HG03097 (cell line): ENCODE results near the gene IGFBPL1.
"Not testable (repeated sequence)": the region's sequence is repeated elsewhere in the genome, so short reads cannot be mapped to it uniquely, and the experiment has no call there.

Experiments used
- ATAC-seq: cut with Tn5 transposase; IDR thresholded peaks from one replicate; pipeline ENCODE4 v1.9.1; 2021; ENCODE audit not compliant: unreplicated experiment, low FRiP score

IGFBPL1 gene

DNA sequence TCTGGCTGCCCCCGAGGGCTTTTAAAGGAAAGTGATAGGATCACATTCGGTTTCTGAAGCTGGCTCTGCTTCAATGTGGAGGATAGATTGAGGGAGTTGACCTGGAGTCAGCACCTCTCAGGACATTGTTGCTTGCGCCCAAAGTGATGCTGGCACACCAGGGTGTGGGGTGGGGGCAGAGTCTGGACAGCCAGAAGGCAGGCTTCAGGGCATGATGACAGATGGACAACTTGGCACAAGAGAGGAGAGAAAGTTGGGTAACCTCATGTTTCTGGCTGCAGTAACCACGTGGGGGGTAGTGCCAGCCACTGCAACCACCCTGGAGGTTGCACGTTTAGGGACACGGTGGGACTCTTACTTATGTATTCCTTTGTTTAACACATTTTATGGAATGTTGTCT lies 22.3 kb downstream of the IGFBPL1 start:
- no peak for ATAC-seq

DNA sequence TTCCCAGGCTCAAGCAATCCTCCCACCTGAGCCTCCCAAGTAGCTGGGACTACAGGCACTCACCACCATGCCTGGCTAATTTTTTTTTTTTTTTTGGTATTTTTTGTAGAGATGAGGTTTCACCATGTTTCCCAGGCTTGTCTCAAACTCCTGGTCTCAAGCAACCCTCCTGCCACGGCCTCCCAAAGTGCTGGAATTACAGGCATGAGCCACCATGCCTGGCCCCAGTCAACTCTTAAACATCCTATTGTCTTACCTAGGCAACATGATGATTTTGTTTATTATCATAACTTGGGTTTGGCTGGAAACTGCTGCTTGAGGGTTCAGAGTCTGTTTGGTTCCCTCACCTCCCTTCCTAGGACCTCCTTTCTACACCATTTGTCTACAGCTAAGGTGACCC lies 25.1 kb downstream of the IGFBPL1 start:
- ATAC-seq = not testable (repeated sequence)

DNA sequence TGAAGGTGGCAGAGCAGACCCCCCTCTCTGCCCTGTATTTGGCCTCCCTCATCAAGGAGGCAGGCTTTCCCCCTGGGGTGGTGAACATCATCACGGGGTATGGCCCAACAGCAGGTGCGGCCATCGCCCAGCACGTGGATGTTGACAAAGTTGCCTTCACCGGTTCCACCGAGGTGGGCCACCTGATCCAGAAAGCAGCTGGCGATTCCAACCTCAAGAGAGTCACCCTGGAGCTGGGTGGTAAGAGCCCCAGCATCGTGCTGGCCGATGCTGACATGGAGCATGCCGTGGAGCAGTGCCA lies 27.9 kb downstream of the IGFBPL1 start:
- ATAC-seq = no peak

DNA sequence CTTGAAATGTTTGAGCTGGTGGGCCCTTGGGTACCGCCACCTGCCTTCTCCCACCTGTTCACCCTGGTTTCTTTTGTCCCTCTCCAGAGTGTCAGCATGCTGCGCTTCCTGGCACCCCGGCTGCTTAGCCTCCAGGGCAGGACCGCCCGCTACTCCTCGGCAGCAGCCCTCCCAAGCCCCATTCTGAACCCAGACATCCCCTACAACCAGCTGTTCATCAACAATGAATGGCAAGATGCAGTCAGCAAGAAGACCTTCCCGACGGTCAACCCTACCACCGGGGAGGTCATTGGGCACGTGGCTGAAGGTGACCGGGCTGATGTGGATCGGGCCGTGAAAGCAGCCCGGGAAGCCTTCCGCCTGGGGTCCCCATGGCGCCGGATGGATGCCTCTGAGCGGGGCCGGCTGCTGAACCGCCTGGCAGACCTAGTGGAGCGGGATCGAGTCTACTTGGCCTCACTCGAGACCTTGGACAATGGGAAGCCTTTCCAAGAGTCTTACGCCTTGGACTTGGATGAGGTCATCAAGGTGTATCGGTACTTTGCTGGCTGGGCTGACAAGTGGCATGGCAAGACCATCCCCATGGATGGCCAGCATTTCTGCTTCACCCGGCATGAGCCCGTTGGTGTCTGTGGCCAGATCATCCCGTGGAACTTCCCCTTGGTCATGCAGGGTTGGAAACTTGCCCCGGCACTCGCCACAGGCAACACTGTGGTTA lies 28.4 kb downstream of the IGFBPL1 start:
- no peak for ATAC-seq

DNA sequence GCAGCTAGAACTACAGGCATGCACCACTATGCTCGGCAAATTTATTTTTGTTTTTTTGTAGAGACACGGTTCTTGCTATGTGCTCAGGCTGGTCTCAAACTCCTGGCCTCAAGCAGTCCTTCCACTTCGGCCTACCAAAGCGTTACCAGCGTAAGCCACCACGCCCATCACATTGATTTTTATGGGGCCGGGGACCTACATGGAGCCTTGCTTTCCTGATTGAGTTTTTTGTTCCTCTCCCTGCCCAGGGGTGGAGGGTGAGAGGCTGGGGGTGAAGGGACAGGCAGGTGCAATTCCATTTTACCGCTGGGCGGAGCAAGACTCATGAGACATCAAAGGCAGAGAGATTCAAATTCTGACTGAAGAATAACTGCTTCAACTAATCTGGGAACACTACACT lies 29.8 kb downstream of the IGFBPL1 start:
- ATAC-seq = no peak

DNA sequence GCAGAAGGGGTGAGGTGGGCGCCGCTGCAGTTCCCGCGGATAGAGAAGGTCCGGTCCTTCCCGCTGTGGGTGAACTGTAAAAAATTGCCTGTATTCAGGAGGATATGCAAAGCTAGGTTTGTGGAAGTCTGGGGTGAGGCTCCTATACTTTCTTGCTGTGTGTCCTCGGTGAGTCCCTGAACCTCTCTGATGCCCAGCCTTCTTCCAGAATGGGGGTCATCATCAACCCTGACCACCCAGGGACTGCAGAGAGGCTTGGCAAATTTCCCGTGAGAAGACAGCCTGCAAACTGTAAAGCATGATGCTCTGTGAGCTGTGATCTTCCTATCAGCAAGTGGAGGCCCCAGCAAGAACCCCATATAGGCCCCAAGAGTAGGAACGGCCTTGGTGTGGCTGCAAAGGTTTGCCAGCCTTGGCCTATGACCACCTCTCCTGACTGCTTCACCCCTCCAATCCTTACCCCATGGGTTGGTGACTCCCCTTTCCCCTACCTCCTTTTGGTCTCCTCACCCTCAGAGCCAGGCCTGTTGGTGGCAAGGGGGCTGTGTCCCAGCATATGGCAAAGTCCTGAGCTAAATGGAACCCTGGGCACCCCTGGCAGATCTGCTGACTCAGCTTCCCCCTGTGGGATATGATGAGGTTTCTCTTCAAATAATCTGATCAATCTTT lies 31.0 kb downstream of the IGFBPL1 start:
- ATAC-seq = peak; percentile 13

DNA sequence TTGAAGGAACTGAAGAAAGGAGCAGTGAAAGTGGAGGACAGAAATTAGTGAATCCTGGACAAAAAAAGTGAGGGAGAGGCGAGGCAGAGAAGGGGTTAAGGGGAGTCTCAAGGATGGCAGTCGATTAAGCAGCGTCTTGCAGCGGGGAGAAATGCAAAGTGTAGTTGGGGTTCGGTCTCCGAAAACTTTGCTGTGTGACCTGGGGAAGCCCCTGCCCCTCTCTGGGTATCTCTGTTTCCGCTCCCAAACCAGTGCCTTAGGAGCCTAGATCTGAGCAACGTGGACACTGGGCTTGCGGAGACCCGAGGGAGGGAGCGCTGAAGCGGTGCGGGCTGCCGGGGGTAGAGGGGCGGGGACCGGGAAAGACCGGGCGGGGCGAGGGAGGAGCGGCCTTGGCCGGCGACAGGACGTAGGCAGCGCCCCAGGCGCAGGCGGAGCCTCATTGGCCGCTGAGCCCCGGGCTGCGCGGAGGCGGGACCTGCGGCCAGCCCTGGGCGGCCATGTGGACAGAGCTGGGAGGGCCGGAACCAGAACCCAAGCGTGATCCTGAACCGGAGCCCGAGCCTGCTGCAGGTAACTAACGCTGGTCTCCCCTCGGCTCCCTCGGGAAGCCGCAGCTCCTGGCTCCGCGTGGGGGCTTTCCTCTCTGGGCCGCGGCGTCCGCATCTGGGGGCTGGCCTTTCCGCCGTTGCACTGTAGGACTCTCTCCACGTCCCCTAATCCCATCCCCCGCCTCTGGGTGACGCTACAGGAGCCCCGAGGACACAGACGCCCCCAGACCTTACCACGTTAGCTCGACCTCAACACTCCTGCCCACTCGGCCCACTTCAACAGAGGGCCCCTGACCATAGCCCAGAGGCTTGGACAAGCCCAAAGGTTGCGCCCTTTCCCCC lies 31.8 kb downstream of the IGFBPL1 start, which contains the start of gene ALDH1B1:
TSS of gene ALDH1B1 (plus strand) at position 468 of the 893 bp plus-strand sequence. CDS start 3,047 bp downstream, outside the sequence.
- peak; percentile 98 for ATAC-seq

DNA sequence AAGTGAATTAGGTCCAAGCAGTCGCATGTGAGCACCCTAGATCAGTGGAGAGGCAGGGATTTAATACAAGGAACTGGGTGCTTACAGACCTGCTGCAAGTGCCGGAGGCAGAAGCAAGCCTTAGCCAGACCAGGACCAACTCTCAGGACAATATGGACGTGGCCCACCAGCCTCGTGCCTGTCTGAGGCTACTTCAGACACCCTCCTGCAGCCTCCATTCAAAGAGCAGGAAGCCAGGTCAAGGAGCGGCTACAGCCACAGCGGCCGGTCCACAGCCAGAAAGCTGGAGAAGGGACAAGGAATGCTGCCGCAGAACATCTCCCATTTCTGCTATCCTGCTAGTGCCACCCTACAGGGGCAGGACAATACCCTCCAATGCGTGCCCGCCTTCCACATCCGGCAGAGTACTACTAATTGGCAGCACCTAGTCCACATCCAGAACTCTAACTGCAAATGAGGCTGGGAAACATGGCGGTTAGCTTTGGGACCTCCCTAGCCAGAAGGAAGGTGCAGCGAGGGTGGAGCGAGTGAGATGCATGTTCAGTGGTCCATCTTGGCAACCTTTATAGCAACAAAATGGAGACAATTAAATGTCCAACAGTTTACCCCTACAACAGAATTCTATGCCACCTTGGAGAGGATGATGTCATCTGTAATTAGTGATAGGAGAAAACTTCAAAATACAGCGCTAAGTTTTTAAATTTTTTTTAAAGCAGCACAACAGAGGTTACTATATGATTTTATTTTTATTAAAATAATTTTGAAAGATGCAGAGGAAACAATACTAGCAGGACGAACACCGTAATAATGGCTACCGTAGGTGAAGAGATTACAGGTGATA lies 32.8 kb downstream of the IGFBPL1 start:
- no peak for ATAC-seq

DNA sequence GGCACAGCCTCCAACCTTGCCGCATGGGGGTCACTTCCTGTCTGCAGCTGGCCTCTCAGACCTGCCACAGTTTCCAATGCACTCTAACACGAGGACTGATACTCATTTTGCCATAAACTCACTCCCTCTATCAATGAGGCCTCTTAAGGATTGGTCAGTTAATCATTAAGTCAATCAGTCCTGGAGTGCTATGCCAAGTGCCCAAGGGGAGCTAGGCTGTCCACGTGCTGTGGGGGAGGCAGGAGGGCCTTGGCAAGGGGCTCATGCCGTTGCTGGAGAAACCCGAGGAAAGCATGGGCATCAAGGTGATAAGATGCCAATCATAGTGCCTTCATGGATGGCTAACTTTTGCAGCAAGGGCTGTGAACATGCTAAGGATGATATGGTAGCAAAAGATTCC lies 33.4 kb downstream of the IGFBPL1 start:
- ATAC-seq = no peak

DNA sequence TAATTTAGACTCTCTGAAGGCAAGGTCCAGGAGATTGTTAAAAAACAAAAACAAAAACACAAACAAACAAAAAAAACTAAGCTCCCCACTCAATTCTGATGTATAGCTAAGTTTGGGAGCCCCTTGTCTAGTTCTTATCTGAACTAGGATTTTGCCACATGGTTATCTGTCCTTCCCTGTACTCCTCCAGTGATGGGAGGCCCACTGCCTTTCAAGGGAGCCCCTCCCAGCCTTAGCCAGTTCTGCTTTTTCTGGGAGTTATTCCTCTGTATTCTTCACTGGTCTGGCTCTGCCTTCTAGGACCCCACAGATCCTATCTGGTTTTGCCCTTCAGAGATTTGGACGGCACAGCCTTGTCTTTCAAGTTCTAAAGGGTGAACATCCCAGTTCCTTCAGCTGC lies 33.8 kb downstream of the IGFBPL1 start:
- no peak for ATAC-seq

DNA sequence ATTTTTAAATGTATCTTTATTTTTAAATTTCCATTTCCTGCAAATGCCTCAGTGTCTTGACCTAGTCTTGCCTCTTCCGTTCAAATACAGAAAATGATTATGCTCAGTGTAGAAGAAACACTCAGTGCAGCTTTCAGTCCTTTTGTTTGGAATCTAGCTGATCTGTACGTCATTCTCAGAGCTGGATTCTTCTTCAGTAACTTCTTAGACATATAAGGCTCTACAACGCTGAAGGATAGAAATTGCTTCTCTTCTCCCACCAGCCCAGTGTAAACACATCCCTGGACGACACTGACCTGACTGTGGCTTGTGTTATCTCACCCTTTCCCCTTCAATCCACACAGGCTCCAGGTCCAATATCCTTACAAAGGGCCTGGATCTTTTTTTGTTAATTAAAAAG lies 34.9 kb downstream of the IGFBPL1 start:
- ATAC-seq = no peak

DNA sequence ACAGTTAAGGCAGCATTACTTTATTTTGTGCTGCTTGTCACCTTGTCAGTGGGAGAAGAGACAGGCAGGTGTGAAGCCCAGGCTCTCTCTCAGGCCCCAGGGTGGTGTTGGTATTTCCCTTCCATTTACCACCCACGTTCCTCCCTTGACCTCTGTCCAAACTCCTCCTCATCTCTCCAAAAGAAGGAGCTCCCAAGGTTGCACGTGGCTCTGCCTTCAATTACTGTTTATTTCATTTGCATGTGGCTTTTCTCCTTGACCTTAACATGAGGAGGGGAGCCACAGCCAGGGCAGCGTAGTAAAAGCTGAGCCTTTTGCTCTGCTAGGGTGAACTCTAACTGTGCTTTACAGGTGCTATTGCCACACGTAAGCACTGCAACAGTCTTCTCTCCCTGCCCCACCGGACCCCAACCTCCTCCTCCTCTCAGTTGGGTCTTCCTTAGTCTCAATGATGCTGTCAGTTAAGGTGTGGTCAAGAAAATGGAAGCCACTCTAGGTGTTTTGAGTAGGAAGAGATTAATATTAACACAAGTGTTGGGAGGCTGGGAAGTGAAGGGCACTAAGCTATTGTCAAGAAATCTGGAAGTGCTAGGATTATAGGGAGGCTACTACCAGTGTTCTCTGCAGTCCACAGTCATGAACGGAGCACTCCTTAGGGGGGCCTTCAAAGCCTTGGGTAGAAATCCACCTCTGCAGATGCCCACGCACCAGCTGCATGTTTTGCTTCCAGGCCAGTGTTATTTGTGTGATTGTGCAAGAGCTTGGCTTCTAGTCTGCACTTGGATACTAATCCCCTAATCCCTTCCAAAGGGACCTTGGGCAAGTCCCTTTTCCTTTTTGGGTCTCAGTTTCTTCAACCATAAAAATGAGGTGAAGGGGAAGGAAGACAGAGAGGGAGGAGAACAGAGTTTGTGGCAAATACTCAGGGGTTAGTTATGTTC lies 35.7 kb downstream of the IGFBPL1 start:
- ATAC-seq = no peak

DNA sequence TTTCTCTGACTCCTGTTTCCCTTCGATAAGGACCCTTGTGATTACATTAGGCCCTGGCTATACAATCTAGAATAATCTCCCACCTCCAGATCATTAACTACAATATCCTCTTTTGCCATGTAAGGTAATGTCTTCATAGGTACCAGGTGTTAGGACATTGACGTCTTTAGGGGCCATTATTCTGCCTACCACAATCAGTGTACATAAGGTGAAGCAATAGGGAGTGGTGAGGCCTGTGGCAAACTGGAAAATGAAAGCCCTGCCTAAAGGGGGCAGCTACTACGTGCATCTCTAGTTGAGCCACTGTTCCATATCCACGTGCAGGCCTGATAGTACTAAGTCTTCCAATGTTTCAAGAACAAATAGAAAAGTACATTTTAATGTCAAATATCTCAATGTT lies 36.5 kb downstream of the IGFBPL1 start:
- no peak for ATAC-seq

DNA sequence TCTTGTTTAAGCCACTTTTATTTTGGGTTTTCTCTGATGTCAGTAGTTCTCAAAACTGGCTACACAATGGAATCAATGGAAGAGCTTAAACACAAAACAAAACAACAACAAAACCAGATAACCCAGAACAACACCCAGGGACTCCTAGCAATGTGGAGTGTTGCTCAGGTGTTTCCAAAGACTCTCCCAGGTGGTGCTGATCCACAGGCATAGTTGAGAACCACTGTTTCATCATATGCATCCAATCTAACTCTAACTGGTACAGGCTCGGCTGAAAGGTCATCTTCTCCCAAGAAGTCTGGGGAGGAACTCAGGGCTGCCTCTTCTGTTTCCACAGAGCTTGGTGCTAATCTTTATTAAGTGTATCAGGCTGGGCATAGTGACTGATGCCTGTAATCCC lies 37.2 kb downstream of the IGFBPL1 start:
- no peak for ATAC-seq

DNA sequence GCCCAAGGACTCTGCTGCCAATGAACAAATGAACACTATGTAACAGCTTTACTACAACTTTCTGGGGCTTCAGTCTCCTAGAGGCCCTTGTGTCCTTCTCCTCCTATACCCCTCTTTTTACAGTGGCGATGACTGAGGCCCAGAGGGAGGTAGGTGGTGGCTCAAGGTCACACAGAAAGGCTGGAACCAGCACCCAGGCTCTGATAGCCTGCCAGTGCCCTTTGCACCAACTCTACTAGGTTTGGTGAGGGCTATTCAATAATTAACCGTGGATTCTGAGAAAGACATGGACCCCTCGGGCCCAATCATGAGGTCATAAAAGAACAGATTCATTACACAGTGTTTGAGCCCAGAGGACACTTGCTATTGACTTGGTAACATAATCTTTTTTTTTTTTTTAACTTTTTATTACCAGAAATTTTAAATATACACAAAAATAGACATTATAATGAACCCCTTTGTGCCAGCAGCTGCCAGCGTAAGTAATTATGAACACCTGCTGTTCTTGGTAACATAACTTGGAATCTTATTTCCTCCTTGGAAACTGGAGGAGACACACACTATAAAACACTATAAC lies 37.8 kb downstream of the IGFBPL1 start:
- ATAC-seq = no peak

DNA sequence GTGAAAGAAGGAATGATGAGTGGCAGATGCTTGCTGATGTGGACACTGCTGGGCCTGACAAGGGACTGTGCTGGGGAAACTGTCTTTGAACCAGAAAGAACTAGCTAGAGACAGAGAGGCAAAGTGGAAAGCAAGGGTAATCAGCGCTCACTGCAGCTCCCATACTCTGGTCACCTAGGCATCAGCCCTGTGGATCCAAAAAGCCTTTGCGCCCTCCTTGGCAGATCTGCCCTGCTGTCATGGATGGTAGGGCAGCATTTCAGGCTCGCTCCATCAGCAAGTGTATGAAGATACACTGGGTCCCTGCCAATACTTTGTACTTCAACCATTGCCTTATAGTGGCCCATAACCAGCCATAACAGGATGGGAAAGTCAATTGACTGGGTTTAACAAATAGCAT lies 38.4 kb downstream of the IGFBPL1 start:
- ATAC-seq = no peak

DNA sequence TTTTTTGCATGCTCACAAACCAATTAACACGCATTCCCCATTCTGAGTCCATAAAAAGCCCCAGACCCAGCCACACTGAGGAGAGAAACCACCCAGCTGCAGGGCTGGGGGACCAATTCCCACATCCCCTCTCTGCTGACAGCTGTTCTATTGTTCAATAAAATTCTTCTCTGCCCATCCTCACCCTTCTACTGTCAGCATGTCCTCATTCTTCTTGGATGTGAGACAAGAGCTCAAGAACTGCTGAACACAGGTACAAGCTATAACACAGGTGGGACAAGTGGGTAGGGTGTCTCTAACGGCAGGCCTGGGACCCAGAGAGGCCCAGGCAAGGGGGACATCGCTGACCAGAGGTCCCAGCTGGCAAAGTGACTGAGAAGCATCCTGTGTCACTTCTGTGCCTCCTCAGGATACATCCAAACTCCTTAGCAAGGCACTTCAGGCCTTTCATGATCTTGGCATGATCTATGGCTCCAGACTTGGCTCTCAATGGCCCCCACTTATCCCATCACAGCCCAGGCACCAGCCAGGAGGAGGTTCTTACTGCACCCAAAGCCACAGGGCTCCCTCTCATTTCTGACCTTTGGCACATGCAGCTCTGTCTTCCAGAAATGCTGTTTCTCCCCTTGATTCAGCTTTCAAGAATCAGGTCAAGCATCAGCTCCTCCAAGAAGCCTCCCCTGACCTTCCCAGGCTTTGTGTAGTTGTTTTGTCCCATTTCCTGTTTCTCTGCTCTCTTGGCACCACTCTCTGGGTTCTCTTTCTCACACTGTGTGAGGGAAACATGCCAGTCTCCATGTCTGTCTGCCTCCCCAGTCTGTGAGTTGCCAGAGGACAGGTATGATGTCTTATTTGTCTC lies 39.0 kb downstream of the IGFBPL1 start:
- ATAC-seq = no peak

DNA sequence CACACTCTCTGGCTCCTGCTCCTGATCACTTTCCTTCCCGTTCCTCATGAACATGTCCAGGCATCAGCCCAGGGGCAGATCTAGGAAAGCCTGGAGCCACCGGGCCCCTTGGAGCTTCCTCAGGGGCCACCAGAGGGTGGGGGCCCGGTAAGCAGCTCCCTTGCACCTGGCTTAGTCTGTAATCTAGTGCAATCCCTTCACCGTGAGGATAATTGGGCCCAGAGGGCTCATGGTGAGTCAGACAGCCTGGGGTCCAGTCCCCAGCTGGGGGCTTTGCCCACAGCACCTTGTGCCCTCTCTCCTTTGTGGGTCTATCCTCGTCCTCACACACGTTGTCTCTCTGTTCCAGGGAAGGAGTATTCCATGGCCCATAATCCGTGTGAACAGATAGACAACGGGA lies 42.1 kb downstream of the IGFBPL1 start:
- ATAC-seq = no peak
